GM21825 (cell line): ENCODE data around the gene PRR13.
"Not testable (repeated sequence)": the region's sequence is repeated elsewhere in the genome, so short reads cannot be mapped to it uniquely, and the experiment has no call there.

Experiments used
- ATAC-seq: cut with Tn5 transposase; IDR thresholded peaks from one replicate; pipeline ENCODE4 v1.9.1; 2021; ENCODE audit warnings: mild to moderate bottlenecking, moderate library complexity; ENCODE audit not compliant: unreplicated experiment

PRR13 gene, protein sequence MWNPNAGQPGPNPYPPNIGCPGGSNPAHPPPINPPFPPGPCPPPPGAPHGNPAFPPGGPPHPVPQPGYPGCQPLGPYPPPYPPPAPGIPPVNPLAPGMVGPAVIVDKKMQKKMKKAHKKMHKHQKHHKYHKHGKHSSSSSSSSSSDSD

DNA sequence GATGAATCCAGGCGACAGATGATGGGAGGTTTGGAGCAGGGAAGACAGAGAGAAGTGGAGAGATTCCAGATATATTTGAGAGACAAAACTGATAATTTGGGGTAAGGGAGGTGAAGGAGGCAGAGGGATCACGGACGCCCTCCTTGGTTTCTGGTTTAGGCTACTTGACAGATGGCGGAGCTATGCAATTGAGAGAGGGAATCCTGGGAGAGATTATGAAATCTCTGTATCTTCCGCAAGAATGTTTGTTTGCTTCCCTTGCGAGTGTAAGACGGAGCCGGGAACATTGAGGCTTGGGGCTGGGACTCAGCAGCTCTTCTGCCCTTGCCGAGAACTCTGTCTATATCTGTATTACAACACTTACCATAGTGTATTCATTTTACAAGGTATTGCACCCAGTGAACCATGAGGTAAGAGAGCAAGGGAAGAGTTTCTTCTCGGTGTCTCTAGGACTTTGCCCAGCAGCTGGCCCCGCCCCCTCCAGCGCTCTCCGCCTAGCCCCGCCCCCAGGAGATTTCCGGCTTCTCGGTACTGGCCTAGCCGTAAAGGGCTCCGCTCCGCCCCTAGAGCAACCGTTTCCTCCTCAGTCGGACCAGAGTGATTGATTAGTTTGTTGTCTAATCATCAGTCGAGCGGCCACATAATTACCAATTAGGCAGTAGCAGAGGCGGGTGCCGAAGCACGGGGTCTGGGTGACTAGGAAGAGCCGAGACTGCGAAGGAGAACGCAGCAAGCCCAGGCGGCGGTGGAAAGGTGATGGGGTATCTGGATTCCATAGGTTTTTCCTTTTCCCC is at the start of gene PRR13:
PRR13 (plus strand) TSS at position 695 of the 794 bp plus-strand sequence. CDS start 981 bp downstream, outside the sequence.
- peak; percentile 98 for ATAC-seq

DNA sequence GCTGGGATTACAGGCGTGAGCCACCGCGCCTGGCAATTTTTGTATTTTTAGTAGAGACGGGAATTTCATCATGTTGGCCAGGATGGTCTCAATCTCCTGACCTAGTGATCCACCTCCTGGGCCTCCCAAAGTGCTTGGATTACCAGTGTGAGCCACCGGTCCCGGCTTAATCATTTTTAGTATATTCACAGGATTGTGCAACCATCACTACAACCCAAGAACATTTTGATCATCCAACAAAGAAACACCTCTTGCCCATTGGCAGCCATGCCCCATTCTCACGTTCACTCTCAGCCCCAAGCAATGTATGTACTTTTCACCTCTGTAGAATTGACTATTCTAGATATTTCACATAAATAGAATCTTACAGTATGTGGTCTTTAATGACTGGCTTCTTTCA is 41.6 kb upstream of the PRR13 start:
- ATAC-seq, result no peak

DNA sequence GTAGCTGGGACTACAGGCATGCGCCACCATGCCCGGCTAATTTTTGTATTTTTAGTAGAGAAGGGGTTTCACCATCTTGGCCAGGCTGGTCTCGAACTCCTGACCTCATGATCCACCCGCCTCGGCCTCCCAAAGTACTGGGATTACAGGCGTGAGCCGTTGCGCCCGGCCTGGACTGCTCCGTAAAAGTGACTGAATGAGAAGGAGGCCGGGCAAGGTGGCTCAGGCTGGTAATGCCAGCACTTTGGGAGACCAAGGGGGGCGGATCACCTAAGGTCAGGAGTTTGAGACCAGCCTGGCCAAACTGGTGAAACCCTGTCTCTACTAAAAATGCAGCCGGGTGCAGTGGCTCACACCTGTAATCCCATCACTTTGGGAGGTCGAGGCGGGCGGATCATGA is 39.2 kb upstream of the PRR13 start:
- ATAC-seq, result not testable (repeated sequence)

DNA sequence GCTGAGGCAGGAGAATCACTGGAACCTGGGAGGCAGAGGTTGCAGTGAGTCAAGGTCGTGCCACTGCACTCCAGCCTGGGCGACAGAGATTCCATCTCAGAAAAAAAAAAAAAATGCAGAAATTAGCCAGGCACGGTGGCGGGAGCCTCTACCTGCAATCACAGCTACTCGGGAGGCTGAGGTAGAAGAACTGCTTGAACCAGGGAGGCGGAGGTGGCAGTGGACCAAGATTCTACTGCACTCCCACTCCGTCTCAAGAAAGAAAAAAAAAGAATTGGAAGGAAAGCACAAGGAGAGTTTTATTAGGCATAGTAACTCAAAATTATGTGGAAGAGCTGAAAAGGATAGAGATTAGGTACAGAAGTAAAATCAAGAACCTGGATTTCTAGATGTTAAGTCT is 38.7 kb upstream of the PRR13 start:
- no peak for ATAC-seq

DNA sequence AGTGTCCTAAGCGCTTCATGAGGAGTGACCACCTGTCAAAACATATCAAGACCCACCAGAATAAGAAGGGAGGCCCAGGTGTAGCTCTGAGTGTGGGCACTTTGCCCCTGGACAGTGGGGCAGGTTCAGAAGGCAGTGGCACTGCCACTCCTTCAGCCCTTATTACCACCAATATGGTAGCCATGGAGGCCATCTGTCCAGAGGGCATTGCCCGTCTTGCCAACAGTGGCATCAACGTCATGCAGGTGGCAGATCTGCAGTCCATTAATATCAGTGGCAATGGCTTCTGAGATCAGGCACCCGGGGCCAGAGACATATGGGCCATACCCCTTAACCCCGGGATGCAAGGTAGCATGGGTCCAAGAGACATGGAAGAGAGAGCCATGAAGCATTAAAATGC is 30.6 kb upstream of the PRR13 start:
- no peak for ATAC-seq

DNA sequence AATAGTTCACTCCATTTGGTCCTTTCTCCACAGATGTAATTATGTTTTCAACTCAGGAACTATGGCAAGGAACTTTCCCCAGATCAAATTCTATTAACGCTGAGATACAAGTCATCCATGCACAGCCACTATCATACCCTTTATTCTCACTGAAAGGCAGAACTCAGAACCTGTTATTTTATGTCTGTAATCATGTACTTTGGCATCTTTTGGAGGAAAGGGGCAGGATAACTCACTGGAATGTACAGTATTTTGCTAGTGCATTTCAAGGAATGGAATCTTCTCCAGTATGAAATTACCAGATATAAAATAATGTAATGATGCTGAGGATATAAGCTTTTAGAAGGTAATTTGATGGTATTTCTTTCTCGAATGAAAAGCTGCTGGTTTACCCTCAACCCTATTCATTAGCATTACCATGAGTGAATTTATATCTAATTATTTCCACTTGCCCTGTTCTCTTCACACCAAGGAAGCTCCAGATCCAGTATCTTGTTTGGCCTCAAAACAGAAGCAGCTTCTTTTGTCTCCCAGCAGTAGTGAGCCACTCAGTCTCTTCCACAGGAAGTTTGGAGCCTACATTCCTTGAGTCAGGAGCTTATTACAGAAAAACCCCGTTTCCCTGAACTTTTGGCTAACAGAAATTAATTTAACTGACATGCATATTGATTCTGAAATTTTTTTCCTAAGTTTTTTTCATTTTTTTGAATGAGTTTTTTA is 27.9 kb upstream of the PRR13 start:
- ATAC-seq, result no peak

DNA sequence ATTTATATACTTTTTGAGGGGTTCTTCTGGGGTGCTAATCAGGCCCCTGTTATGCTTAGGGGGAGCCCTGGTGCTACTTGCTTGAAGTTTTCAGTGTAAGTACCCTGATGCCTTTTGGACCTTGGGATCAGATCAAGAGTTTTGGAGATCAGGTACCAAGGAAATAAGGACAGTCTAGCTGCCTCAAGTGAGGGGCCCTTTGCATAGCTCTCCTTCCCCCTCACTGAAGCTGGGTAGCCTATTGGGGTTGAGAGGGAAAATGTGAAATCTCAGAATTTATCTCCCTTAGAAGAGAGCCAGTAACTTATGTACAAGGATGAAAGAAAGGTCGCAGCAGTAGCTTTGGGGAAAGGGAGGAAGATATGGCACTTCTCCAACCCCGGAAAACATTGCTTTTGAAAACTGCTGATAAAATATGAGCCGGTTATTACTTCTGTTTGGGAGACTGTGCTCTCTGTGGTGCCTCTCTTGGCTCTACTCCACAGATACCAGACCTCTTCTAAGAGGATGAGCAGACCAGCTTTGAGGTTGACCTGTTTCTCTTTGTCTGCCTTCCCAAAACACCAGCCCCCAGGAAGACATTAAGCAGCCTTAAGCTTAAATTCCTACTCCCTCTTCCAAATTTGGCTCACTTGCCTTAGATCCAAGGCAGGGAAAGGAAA is 26.6 kb upstream of the PRR13 start:
- no peak for ATAC-seq

DNA sequence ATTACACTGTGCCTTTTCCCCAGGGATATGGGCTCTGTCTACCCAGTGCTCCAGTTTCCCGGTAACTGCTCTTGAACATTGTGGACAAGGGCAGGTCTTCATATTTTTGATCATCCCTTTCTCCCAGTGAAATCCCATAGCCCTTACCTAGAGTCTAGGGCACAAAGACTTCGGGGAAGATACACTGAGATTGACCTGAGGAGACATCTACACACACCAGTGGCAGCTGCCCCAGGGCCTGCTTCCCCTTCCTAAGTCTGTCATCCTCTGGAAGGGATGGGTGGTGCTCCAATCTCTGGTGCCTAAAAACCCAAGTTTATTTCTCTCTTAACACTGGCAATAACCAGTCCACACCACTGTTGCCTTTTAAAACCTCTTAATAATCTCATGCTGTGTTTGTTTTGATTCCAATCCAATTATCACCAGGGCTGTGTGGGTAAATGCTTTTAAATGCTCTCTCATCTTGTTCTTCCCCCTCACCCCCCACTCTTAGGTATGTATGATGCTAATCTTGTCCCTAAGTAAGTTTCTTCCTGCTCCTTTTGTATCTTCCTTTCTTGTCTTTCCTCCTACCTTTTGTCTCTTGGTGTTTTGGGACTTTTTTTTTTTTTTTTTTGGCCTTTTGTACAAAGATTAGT is 25.7 kb upstream of the PRR13 start:
- ATAC-seq, result not testable (repeated sequence)

DNA sequence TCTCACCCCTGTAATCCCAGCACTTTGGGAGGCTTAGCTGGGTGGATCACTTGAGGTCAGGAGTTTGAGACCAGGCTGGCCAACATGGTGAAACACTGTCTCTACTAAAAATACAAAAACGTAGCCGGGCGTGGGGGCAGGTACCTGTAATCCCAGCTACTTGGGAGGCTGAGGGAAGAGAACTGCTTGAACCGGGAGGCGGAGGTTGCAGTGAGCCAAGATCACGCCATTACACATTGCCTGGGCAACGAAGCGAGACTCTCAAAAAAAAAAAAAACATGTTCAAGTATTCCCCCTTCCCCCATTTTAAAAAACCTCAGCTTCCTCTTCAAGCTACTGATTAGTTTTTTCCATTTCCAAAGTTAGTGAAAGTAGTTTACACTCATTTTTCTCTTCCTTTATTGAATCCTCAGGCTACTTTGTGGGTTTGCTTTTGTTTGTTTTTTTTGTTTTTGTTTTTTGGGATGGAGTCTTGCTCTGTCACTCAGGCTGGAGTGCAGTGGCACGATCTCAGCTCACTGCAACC is 24.2 kb upstream of the PRR13 start:
- not testable (repeated sequence) for ATAC-seq

DNA sequence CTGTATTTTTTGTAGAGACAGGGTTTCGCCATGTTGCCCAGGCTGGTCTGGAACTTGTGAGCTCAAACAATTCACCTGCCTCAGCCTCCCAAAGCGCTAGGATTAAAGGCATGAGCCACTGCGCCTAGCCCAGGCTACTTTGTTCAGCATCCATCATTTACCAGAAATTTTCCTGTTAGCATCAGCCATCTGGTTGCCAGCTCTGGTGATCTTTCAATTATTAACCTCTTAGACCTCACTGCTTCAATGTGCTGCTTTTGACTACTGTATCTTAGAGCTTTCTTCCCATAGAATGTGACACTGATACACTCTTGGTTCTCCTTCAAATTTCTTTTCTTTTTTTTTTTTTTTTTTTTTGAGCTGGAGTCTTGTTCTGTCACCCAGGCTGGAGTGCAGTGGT is 23.3 kb upstream of the PRR13 start:
- no peak for ATAC-seq

DNA sequence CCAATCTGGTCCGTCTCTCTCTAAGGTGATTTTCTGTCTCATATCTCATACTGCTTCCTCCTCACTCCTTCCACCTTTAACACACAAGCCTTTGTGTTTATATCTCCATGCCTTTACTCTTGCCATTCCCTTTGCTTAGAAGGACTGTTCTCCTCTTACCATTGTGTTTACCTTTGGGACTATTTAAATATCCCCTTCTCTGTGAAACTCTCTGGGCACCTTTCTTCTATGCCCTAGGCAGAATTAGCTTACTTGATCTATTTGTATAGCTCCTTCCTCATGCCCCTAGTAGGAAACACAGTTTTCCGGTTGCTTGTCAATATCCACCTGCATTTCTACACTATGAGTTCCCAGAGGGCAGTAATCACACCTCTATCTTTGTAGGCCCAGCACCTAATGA is 21.8 kb upstream of the PRR13 start:
- ATAC-seq, result no peak

DNA sequence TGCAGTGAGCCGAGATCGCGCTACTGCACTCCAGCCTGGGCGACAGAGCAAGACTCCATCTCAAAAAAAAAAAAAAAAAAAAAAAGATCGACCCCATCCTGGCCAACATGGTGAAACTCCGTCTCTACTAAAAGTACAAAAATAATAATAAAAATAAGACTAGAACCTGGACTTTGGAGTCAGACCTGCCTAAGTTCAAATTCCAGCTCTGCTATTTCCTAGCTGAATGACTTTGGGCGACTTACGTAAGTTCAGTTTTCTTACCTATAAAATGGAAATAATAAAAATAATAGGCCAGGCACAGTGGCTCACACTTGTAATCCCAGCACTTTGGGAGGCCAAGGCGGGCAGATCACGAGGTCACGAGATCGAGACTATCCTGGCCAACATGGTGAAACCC is 19.3 kb upstream of the PRR13 start:
- ATAC-seq, result not testable (repeated sequence)

DNA sequence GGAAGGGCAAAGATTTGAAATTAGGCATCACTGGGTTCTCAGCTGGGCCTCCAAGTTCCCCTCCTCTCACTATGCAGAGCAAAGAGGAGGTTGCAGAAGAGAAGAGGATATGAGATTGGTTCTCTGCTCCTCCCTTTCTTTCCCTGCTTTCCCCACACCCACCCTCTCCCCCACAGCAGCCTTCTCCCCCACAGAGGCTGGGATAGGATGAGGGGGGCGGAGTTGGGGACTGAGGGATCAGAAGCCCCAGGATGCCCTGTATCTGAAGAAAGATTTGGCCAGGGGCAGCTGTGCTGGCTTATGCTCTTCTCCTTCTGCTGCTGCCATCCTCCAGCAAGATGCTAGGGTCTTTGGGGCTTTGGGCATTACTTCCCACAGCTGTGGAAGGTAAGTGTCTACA is 17.9 kb upstream of the PRR13 start, which contains the start of gene AMHR2:
AMHR2 (plus strand) TSS at position 259 of the 400 bp plus-strand sequence; CDS start at position 339, 80 bp downstream.
- no peak for ATAC-seq

DNA sequence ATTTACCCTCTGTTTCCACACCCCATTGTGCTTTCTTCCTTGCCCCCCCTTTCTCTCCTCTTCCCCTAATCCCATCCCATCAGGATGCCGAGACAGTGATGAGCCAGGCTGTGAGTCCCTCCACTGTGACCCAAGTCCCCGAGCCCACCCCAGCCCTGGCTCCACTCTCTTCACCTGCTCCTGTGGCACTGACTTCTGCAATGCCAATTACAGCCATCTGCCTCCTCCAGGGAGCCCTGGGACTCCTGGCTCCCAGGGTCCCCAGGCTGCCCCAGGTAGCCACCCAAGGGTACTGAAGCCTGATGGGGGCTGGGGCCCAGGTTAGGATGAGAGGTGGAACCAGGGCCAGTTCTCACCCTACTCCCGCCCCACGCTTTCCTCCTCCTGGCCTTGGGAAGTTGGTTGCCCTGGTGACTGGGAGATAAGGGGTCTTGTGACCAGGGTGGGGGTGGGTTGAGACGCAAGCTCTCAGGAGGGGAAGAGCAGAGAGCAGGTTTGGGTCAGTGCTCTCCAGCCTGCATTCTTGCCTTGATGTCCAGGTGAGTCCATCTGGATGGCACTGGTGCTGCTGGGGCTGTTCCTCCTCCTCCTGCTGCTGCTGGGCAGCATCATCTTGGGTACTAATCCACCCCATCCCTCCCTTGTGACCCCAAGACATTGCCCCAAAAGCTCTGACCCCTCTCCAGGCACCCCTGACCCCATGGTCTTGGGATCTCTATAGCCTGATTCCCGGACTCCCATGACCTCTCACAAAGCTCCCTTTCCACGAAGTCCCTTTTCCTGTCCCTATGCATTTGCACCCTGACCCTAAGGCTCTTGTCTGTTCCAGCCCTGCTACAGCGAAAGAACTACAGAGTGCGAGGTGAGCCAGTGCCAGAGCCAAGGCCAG is 16.7 kb upstream of the PRR13 start:
- no peak for ATAC-seq

DNA sequence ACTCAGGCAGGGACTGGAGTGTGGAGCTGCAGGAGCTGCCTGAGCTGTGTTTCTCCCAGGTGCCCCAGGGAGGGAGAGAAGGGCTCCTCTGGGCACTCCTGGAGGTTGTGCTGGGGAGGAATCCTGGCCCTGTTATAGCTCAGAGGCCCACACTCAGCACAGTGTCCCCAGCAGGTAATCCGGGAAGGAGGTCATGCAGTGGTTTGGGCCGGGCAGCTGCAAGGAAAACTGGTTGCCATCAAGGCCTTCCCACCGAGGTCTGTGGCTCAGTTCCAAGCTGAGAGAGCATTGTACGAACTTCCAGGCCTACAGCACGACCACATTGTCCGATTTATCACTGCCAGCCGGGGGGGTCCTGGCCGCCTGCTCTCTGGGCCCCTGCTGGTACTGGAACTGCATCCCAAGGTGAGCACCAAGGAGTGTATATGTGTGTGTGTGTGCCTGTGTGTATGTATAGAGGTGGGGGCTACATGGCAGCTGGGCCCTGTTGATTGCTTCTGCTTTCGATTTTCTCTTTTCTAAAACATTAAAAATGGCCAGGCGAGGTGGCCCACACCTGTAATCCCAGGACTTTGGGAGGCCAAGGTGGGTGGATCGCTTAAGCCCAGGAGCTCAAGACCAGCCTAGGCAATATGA is 15.9 kb upstream of the PRR13 start:
- no peak for ATAC-seq

DNA sequence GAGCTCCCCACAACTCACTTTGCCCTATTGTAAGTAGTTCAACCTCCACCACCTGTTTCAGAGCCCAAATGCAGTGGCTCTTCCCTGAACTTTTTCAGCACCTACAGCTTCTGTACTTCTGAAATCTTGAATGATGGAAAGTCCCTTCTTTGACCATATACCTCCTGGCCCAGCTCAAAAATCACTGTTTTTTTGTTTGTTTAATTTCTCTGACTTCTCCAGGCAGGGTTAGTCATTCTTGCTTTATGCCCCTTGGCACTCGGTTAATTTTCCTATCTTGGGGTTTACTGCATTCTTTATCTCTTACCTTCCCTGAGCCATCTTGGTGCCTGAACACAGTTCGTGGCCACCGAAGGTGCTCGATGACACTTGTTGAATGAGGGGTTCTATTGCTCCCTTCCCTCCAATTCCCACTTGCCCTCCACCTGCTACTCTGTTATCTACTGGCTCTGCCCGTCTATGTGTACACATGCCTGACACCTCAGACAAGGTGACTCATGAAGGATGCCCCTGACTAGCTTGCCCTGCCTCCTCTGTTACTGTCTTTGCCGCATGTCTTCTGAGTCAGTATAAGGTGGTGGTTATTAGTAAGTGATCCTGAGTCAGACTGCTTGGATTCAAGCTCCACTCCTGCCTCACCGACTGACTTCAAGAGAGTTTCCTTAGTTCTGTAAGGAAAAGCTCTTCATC is 13.5 kb upstream of the PRR13 start:
- no peak for ATAC-seq

DNA sequence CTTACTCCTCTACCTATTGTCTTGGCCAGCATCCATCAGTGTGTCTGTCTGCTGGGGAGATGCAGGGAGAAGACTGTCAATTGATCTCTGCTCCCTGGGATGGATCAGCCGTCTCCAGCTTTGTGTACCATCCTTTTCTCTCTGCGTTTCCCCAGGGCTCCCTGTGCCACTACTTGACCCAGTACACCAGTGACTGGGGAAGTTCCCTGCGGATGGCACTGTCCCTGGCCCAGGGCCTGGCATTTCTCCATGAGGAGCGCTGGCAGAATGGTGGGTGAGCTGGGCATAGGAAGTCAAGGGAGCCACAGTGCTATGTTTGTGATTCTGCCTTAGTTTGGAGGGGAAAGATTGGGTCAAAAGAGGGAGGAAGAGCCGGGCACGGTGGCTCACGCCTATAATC is 12.8 kb upstream of the PRR13 start:
- no peak for ATAC-seq

DNA sequence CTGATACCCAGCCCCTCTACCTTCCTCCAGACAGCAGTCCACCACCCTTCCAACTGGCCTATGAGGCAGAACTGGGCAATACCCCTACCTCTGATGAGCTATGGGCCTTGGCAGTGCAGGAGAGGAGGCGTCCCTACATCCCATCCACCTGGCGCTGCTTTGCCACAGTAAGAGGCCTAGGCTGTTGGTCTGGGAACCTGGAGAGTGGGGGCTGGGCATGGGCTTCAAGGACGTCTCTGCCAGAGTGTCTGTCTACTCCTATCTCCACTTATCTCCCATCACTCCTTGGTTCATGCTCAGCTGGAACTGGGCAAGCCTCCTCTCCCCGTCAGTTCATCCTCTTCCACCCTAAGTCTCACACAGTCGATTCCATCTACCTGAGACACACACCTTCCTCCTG is 11.4 kb upstream of the PRR13 start:
- no peak for ATAC-seq

DNA sequence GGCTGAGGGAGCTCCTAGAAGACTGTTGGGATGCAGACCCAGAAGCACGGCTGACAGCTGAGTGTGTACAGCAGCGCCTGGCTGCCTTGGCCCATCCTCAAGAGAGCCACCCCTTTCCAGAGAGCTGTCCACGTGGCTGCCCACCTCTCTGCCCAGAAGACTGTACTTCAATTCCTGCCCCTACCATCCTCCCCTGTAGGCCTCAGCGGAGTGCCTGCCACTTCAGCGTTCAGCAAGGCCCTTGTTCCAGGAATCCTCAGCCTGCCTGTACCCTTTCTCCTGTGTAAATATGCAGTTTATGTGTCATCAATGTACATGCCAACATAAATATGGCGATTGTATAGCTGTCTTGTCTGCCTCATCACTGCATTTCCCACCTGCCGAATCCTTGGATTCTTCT is 10.3 kb upstream of the PRR13 start:
- ATAC-seq, result no peak
